Natural killer cell (primary cell): ENCODE data around the gene TMEM80. TPM values are rescaled to one million over a fixed set of nuclear protein-coding genes. Genes with fewer than 3 reads are reported as not detected.

Experiments used
- ATAC-seq, 3 donors: fragments of 150-1000 bp in 2 of 3; fragments of 200-7000 bp in 1 of 3; cut with Tn5 transposase; 1 replicate in 1 of 3; 2 replicates in 2 of 3; pipeline ENCODE4 v1.10.0; 2021; ENCODE audit warnings: mild to moderate bottlenecking in 2 of 3, moderate library complexity in 2 of 3
- DNase-seq, 2 donors: peaks; one replicate each; pipeline versions ENCODE4 v3.0.0 to v3.0.0-alpha.2; 2013 to 2021; ENCODE audit warnings: mixed read lengths in 1 of 2
- H3K27ac ChIP-seq: one replicate; pipeline ENCODE4 v1.5.1; 2013; ENCODE audit warnings: mild to moderate bottlenecking, low read length
- H3K27me3 ChIP-seq: one replicate; pipeline ENCODE4 v1.6.1; 2013; ENCODE audit warnings: low read length; ENCODE audit not compliant: control insufficient read depth, insufficient read depth
- H3K36me3 ChIP-seq: one replicate; pipeline ENCODE4 v1.6.1; 2013; ENCODE audit warnings: low read length; ENCODE audit not compliant: control insufficient read depth, insufficient read depth
- H3K4me1 ChIP-seq: one replicate; pipeline ENCODE4 v1.6.1; 2013; ENCODE audit warnings: low read length; ENCODE audit not compliant: control insufficient read depth, insufficient read depth
- H3K4me3 ChIP-seq: one replicate; pipeline ENCODE4 v1.5.1; 2013; ENCODE audit warnings: low read length
- H3K9me3 ChIP-seq: one replicate; pipeline ENCODE4 v1.6.1; 2013; ENCODE audit warnings: low read length; ENCODE audit not compliant: control insufficient read depth, insufficient read depth
- H3K27ac Mint-ChIP-seq, 2 donors: one replicate each; pipeline ENCODE4 v1.8.0; 2022; ENCODE audit warnings: mild to moderate bottlenecking in 2 of 2, mixed read lengths in 2 of 2, moderate library complexity in 1 of 2
- H3K27me3 Mint-ChIP-seq, 2 donors: one replicate each; pipeline ENCODE4 v1.8.0; 2022; ENCODE audit warnings: low read depth in 2 of 2, mixed read lengths in 2 of 2
- H3K36me3 Mint-ChIP-seq: one replicate; pipeline ENCODE4 v1.8.0; 2022; ENCODE audit warnings: mixed read lengths
- H3K4me1 Mint-ChIP-seq, 2 donors: one replicate each; pipeline ENCODE4 v1.8.0; 2022; ENCODE audit warnings: mixed read lengths in 2 of 2
- H3K4me3 Mint-ChIP-seq: one replicate; pipeline ENCODE4 v1.8.0; 2022; ENCODE audit warnings: mild to moderate bottlenecking, moderate library complexity, mixed read lengths
- H3K9me3 Mint-ChIP-seq, 2 donors: one replicate each; pipeline ENCODE4 v1.8.0; 2022; ENCODE audit warnings: mixed read lengths in 2 of 2
- CTCF ChIP-seq: fragments of 200-600 bp; IDR thresholded peaks from one replicate; pipeline ENCODE4 v1.8.0; 2022; ENCODE audit warnings: antibody characterized with exemption
- WGBS: methylation state at CpG from one replicate; pipeline ENCODE4 v1.1.7; 2013; ENCODE audit warnings: missing lambda C conversion rate; ENCODE audit not compliant: insufficient coverage; 5-methylcytosine and 5-hydroxymethylcytosine counted together
- intact Hi-C: fragments of 100-400 bp; cut with micrococcal nuclease; formaldehyde crosslinking; loops from one replicate; pipeline ENCODE4 v1.14.2; 2022
- total RNA-seq, 4 donors: library from RNA; stranded (reverse); fragments of 120-200 nt in 1 of 4; gene quantifications; one replicate each; pipeline versions ENCODE4 v1.2.3 to v1.2.4, GENCODE V29; 2013 to 2022

TMEM80 gene
- total RNA-seq, 3 donors from 2014 or later (not counting 1 experiment from before 2014, with no cell fraction given): 17.8 to 42.1 (median 33.0) TPM

- Mint-ChIP-seq H3K27ac (no peak overlapping the region), H3K36me3 (no peaks in the 10 kb centered on the region), H3K9me3 (no peaks in the 10 kb centered on the region), H3K27me3 (peaks cover 4 to 7% of the 10 kb centered on the region in 2 donors), H3K4me3 (no peak overlapping the region), H3K4me1 (peaks cover 4 to 9% of the 10 kb centered on the region in 2 donors)
- peak; percentile 76 to 88 for DNase-seq
- H3K27me3 ChIP-seq: no peaks in the 10 kb centered on the region
- peak; percentile 97 for TF ChIP-seq CTCF
- peak; percentile 80 to 90 (median 84) for ATAC-seq
- no peak overlapping the region for H3K27ac ChIP-seq
- no peak overlapping the region for H3K4me3 ChIP-seq
- 39% methylated on average over 30 of the region's 31 CpGs for WGBS
- H3K36me3 ChIP-seq: no peaks in the 10 kb centered on the region
- H3K4me1 ChIP-seq: peaks cover 32% of the 10 kb centered on the region
- intact Hi-C loops: loop anchor here (10.0 kb wide), 2 partner anchors 73 to 113 kb away; partner anchors contain the start of gene IRF7
- H3K9me3 ChIP-seq: no peaks in the 10 kb centered on the region
Measured at GRCh38 chr11:727859-728748, 32.5 kb downstream of the TMEM80 start.

GRCh38 chr11:728901-729491 lies 33.4 kb downstream of the TMEM80 start:
- Mint-ChIP-seq H3K36me3 (no peaks in the 10 kb centered on the region), H3K27me3 (peaks cover 0 to 3% of the 10 kb centered on the region in 2 donors), H3K4me1 (peaks cover 0 to 5% of the 10 kb centered on the region in 2 donors), H3K27ac (no peak overlapping the region), H3K9me3 (no peaks in the 10 kb centered on the region), H3K4me3 (no peak overlapping the region)
- ATAC-seq: no peak
- Histone ChIP-seq H3K36me3 (no peaks in the 10 kb centered on the region), H3K27me3 (no peaks in the 10 kb centered on the region), H3K9me3 (no peaks in the 10 kb centered on the region), H3K4me1 (peaks cover 30% of the 10 kb centered on the region), H3K4me3 (no peak overlapping the region), H3K27ac (no peak overlapping the region)
- no peak for TF ChIP-seq CTCF
- DNase-seq: no peak
- intact Hi-C loops: loop anchor here (10.0 kb wide), 2 partner anchors 74 to 114 kb away; partner anchors contain the start of gene IRF7
- 92% methylated on average over 15 of the region's 15 CpGs for WGBS

- no peak for ATAC-seq
Measured at GRCh38 chr11:729492-730074, 34.0 kb downstream of the TMEM80 start.

More at GRCh38 chr11:729492-730074, 34.0 kb downstream of the TMEM80 start:
- intact Hi-C loops: loop anchor here (10.0 kb wide), 2 partner anchors 75 to 115 kb away; partner anchors contain the start of gene IRF7
- Mint-ChIP-seq H3K9me3 (no peaks in the 10 kb centered on the region), H3K4me3 (no peak overlapping the region), H3K27me3 (peaks cover 0 to 3% of the 10 kb centered on the region in 2 donors), H3K27ac (no peak overlapping the region), H3K4me1 (peaks cover 0 to 5% of the 10 kb centered on the region in 2 donors), H3K36me3 (no peaks in the 10 kb centered on the region)
- no peaks in the 10 kb centered on the region for H3K9me3 ChIP-seq
- H3K27me3 ChIP-seq: no peaks in the 10 kb centered on the region
- no peak overlapping the region for H3K27ac ChIP-seq
- no peak overlapping the region for H3K4me3 ChIP-seq
- no peaks in the 10 kb centered on the region for H3K36me3 ChIP-seq
- peaks cover 30% of the 10 kb centered on the region for H3K4me1 ChIP-seq
- no peak for DNase-seq
- no peak for TF ChIP-seq CTCF
- WGBS: 58% methylated on average over 14 of the region's 17 CpGs
